Immature natural killer cell (primary cell): ENCODE measurements around the gene ACTR1A. TPM values are rescaled to one million over a fixed set of nuclear protein-coding genes. Genes with fewer than 3 reads are reported as not detected.

Experiments used
- DNase-seq, 3 donors: peaks; one replicate each; pipeline ENCODE4 v3.0.0; 2022; ENCODE audit warnings: mixed read lengths in 1 of 3
- H3K27ac Mint-ChIP-seq, 6 donors: one replicate each; pipeline ENCODE4 v1.8.0; 2020; ENCODE audit warnings: mixed read lengths in 6 of 6, mild to moderate bottlenecking in 5 of 6, inconsistent platforms in 4 of 6, moderate library complexity in 3 of 6
- H3K27me3 Mint-ChIP-seq, 3 donors: one replicate each; pipeline ENCODE4 v1.8.0; 2020 to 2021; ENCODE audit warnings: low read depth in 3 of 3, mild to moderate bottlenecking in 3 of 3, mixed read lengths in 3 of 3, moderate library complexity in 3 of 3, inconsistent platforms in 1 of 3
- H3K36me3 Mint-ChIP-seq, 3 donors: one replicate each; pipeline ENCODE4 v1.8.0; 2020; ENCODE audit warnings: mixed read lengths in 3 of 3, inconsistent platforms in 2 of 3, mild to moderate bottlenecking in 2 of 3
- H3K4me1 Mint-ChIP-seq, 2 donors: one replicate each; pipeline ENCODE4 v1.8.0; 2020; ENCODE audit warnings: inconsistent platforms in 2 of 2, mild to moderate bottlenecking in 2 of 2, mixed read lengths in 2 of 2, moderate library complexity in 1 of 2
- H3K4me3 Mint-ChIP-seq, 5 donors: one replicate each; pipeline ENCODE4 v1.8.0; 2020; ENCODE audit warnings: mild to moderate bottlenecking in 5 of 5, mixed read lengths in 5 of 5, inconsistent platforms in 3 of 5, moderate library complexity in 3 of 5
- H3K9me3 Mint-ChIP-seq, 6 donors: one replicate each; pipeline ENCODE4 v1.8.0; 2020; ENCODE audit warnings: mild to moderate bottlenecking in 6 of 6, mixed read lengths in 6 of 6, inconsistent platforms in 4 of 6, moderate library complexity in 3 of 6
- polyA plus RNA-seq, 3 donors: library from polyadenylated mRNA; unstranded; fragments of 300-500 nt; fragmentation: Illumina TruSeq; gene quantifications; one replicate each; pipeline ENCODE4 v1.2.3, GENCODE V29; 2021

ACTR1A gene
- polyA plus RNA-seq, 3 donors from 2014 or later: 91.6 to 125 (median 115) TPM

DNA sequence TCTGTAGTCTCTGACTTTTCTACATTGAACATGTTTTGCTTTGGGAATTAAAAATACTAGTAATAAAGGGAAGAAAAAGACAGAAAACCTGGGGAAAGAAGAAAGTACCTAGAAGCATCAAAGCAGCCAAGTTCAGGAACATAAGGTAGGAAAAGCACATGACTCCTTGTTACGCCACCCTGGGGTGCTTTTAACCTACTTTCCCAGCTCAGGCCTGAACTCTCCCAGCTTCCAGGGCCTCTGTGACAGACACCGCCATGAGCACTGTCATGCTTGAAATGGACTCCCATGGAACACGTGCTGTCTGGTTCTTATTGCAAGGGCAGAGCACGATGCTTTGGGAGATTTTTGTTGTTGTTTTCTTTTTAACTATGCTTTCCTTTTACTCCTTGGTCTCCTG, 11.4 kb downstream of the ACTR1A start:
- Mint-ChIP-seq H3K36me3 (peaks cover 5 to 18% (median 7%) of the 10 kb centered on the region in 3 donors), H3K9me3 (no peaks in the 10 kb centered on the region), H3K4me3 (no peak overlapping the region), H3K4me1 (peaks cover 25 to 31% of the 10 kb centered on the region in 2 donors), H3K27me3 (peaks cover 0 to 2% (median 0%) of the 10 kb centered on the region in 3 donors), H3K27ac (peak overlapping the region in 1 of 6 donors; percentile 77)
- DNase-seq: no peak

DNA sequence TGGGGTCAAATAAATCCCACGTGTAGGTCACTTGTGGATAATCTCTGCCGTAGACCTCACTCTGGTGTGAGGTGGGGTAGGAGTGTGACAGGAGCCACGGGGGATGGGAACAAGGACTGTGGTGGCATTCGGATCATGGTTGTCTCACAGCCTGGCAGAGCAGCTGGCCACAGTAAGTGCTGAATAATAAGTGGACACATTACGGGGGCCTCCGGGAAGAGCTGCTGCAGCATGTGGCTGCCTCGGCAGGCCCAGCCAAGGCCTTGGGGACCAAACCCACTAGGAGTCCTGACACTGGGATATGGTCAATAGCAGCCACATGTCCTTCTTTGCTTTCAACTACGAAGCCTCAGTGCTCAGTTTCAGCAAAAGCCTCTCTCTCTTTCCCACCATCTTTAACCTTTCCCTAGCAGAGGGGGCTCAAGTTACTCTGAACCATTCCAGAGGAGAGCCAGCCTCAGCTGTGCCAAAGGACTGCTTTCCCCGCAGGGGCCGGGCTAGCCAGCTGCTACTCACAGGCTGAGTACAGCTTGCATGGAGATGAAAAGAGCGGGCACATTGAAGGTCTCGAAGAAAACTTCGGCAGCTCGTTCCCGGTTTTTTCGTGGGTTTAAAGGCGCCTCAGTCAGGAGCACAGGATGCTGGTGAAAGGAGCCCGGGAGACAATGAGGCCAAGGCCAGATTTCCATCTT, 17.3 kb downstream of the ACTR1A start:
- no peaks in the 10 kb centered on the region for H3K9me3 Mint-ChIP-seq
- H3K4me3 Mint-ChIP-seq: no peak overlapping the region
- no peaks in the 10 kb centered on the region for H3K4me1 Mint-ChIP-seq
- H3K27me3 Mint-ChIP-seq: peaks cover 0 to 2% (median 0%) of the 10 kb centered on the region in 3 donors
- DNase-seq: no peak
- H3K27ac Mint-ChIP-seq: no peak overlapping the region
- H3K36me3 Mint-ChIP-seq: peaks cover 5 to 37% (median 24%) of the 10 kb centered on the region in 3 donors

DNA sequence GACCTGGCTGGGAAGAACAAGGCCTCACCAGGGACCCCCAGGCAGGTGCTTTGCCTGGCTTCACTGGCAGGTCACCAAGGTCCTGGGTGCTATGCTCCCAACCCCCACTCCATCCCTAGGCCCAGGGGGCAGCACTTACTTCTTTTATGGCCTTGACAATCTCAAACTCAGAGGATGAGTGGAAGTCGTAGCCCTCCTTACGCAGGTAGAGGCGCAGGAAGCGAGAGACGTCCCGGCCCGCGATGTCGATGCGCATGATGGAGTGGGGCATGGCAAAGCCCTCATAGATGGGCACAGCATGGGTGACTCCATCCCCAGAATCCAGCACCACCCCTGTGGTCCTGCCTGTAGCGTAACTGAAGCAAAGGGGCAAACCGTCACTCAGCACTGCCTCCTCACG, 18.5 kb downstream of the ACTR1A start:
- H3K9me3 Mint-ChIP-seq: no peaks in the 10 kb centered on the region
- H3K27ac Mint-ChIP-seq: peak overlapping the region in 1 of 6 donors; percentile 34
- H3K36me3 Mint-ChIP-seq: peaks cover 0 to 34% (median 24%) of the 10 kb centered on the region in 3 donors
- H3K27me3 Mint-ChIP-seq: peaks cover 0 to 2% (median 2%) of the 10 kb centered on the region in 3 donors
- no peak overlapping the region for H3K4me3 Mint-ChIP-seq
- DNase-seq: no peak
- peaks cover under 1 to 2% of the 10 kb centered on the region in 2 donors for H3K4me1 Mint-ChIP-seq

DNA sequence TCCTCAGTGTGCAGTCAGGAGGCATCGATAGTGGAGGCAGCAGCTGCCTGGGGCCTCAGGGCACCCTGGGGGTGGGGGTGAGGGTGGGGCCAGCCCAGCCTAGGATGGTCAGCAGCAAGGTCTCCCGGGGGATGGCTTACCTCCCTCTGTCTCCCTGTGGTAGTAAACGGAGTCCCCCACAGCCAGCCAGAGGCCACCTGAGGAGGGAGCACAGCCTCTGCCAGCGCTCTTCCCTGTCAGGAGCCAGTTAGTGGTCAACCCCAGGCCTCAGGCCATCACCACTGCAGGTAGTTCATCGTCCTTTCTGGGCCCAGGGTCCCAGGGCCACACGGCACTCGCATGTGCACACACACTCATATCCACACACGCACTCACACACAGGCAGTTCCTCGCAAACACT, 22.1 kb downstream of the ACTR1A start:
- DNase-seq: no peak
- Mint-ChIP-seq H3K4me1 (peaks cover 3 to 6% of the 10 kb centered on the region in 2 donors), H3K9me3 (no peaks in the 10 kb centered on the region), H3K4me3 (no peak overlapping the region), H3K27me3 (peaks cover 0 to 5% (median 0%) of the 10 kb centered on the region in 3 donors), H3K27ac (peak overlapping the region in 1 of 6 donors; percentile 23), H3K36me3 (peaks cover 0 to 21% (median 10%) of the 10 kb centered on the region in 3 donors)

DNA sequence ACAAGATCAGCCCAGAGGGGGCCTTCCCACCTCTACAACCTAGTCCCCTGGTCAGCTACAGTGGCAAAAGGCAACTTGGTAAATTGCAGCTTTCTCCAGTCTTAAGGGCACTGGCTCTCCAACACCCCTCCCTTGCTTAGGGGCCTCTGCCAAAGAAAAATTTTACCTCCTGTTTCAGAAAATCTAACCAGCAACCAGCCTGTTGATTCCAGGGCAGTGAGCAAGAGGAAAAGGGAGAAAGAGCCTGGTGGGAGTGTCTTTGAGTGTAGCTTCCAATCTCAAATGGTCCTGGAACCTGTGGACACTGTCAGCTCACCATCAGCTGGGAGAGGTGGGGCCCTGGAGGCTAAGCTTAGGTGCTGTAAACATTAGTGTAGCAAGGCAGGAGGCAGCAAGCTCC, 22.9 kb downstream of the ACTR1A start:
- Mint-ChIP-seq H3K27me3 (peaks cover 0 to 5% (median 0%) of the 10 kb centered on the region in 3 donors), H3K9me3 (no peaks in the 10 kb centered on the region), H3K27ac (peak overlapping the region in 5 of 6 donors; percentile 6 to 88 (median 62)), H3K36me3 (peaks cover 0 to 15% (median 9%) of the 10 kb centered on the region in 3 donors), H3K4me3 (no peak overlapping the region), H3K4me1 (peaks cover 3 to 6% of the 10 kb centered on the region in 2 donors)
- DNase-seq: no peak

DNA sequence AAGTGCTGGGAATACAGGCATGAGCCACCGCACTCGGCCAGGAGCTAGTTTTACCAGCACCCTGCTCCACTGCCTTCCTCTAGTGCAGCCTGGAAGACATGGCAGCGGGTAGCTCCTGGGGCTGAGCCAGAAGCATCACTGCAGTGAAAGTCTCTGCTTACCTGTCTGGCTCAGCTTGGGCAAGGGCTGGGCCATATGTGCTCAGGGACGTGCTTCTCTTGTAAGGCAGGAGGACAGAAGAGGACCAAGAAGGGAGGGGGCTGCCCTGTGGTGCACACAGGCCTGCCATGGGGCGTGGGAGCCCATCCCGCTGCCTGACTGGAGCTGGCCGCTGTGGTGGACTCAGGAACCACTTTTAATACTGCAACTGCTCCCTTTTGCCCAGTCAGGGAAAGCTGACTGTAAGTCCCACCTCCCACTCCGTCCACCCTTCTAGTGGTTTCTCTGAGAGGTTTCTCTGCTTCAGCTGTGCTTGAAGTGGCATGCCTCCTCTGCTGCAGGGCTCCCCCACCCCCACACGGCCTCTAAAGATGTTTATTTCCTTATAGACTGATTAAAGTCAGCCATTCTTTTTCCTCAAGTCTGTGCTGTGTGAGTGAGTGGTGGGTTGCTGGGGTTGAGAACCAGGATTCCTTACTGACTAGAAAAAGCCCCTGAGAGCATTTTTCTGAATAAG, 25.9 kb downstream of the ACTR1A start:
- H3K27ac Mint-ChIP-seq: peak overlapping the region in 3 of 6 donors; percentile 7 to 59 (median 32)
- H3K4me3 Mint-ChIP-seq: no peak overlapping the region
- peaks cover 6 to 7% of the 10 kb centered on the region in 2 donors for H3K4me1 Mint-ChIP-seq
- H3K36me3 Mint-ChIP-seq: peaks cover 0 to 2% (median 0%) of the 10 kb centered on the region in 3 donors
- DNase-seq: no peak
- H3K9me3 Mint-ChIP-seq: no peaks in the 10 kb centered on the region
- peaks cover 0 to 7% (median 0%) of the 10 kb centered on the region in 3 donors for H3K27me3 Mint-ChIP-seq

DNA sequence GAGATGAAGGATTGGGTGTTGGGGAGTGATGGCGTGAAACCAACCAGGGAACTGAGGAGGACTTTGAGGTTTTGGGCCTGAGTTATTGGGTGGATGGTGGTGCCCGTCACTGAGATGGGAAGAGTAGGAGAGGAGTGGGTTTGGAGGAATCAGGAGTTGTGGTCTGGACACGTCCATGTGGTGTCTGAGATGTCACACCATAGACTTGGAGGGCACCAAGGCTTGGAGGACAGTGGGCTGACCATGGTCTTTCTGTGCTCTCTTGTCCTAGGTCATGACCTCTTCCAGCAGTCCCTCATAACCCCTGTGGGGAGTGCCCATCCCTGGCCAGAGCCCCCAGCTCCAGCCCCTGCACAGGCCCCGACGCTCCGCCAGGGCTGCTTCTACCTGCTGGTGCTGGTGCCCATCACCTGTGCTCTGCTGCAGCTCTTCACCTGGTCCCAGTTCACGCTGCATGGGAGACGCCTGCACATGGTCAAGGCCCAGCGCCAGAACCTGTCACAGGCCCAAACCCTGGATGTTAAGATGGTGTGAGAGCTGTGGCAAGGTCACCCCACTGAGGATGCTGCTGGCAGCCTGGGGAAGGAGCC, 27.0 kb downstream of the ACTR1A start:
- no peaks in the 10 kb centered on the region for H3K9me3 Mint-ChIP-seq
- no peaks in the 10 kb centered on the region for H3K36me3 Mint-ChIP-seq
- DNase-seq: no peak
- peaks cover 6 to 7% of the 10 kb centered on the region in 2 donors for H3K4me1 Mint-ChIP-seq
- peaks cover 0 to 7% (median 0%) of the 10 kb centered on the region in 3 donors for H3K27me3 Mint-ChIP-seq
- H3K4me3 Mint-ChIP-seq: no peak overlapping the region
- H3K27ac Mint-ChIP-seq: peak overlapping the region in 2 of 6 donors; percentile 4 to 5

DNA sequence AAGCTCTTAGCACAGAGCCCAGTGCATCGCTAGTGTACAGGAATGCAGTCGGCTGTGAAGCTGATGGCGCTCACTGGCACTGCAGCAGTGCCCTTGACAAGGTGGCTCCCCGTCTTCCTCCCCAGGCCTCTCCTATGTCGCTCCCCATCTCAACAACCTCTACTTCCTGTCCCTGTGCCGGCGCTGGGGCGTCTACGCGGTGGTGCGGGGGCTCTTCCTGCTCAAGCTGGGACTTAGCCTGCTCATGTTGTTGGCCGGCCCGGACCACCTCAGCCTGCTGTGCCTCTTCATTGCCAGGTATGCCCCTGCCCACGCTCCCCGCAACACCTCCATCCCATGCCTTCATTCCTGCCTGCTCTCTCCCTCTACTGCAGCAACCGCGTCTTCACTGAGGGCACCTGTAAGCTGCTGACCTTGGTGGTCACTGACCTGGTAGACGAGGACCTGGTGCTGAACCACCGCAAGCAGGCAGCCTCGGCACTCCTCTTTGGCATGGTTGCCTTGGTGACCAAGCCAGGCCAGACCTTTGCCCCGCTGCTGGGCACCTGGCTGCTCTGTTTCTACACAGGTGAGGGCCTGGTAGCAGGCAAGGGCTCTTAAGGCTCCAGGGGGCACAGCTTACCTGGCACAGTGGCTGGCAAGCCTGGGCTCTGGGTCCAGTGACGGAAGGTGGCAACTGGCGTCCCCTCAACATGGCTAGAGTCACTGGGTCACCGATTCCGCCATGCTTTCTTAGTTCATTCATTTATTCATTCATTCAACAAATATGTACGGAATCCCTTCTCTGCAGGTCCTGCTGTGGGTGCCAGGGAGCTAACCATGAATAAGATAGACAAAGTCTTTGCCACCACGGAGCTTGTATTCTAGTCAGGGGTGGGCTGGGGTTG, 28.8 kb downstream of the ACTR1A start:
- no peaks in the 10 kb centered on the region for H3K9me3 Mint-ChIP-seq
- H3K4me3 Mint-ChIP-seq: no peak overlapping the region
- H3K4me1 Mint-ChIP-seq: peaks cover 0 to 4% of the 10 kb centered on the region in 2 donors
- peaks cover 0 to 2% (median 0%) of the 10 kb centered on the region in 3 donors for H3K27me3 Mint-ChIP-seq
- peak overlapping the region in 1 of 6 donors; percentile 37 for H3K27ac Mint-ChIP-seq
- no peak for DNase-seq
- peaks cover 0 to 5% (median 0%) of the 10 kb centered on the region in 3 donors for H3K36me3 Mint-ChIP-seq

DNA sequence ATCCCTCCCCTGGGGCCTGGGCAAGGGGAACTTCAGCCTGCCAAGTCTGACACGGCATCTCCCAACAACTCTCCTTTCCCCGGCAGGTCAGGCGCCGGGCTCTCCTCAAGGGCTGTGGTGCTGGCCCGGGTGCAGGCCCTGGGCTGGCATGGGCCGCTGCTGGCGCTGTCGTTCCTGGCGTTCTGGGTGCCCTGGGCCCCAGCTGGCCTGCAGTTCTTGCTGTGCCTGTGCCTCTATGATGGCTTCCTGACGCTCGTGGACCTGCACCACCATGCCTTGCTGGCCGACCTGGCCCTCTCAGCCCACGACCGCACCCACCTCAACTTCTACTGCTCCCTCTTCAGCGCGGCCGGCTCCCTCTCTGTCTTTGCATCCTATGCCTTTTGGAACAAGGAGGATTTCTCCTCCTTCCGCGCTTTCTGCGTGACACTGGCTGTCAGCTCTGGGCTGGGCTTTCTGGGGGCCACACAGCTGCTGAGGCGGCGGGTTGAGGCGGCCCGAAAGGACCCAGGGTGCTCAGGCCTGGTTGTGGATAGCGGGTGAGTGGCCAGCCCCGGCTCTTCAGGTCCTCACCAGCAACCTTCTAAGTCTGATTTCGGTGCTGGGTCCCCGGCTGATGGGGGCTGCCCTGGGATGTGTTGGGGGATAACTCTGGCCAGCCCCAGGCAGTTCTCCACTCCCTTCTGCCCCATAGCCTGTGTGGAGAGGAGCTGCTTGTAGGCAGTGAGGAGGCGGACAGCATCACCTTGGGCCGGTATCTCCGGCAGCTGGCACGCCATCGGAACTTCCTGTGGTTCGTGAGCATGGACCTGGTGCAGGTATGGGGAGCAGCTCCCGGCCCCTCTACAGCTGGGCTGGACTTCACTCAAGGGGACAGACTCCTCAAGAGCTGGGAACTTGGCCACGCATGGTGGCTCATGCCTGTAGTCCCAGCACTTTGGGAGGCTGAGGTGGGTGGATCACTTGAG, 31.6 kb downstream of the ACTR1A start:
- Mint-ChIP-seq H3K4me1 (peaks cover 0 to 4% of the 10 kb centered on the region in 2 donors), H3K9me3 (no peaks in the 10 kb centered on the region), H3K27me3 (peaks cover 0 to 5% (median 0%) of the 10 kb centered on the region in 3 donors), H3K27ac (no peak overlapping the region), H3K36me3 (peaks cover 0 to 5% (median 4%) of the 10 kb centered on the region in 3 donors), H3K4me3 (no peak overlapping the region)
- no peak for DNase-seq

DNA sequence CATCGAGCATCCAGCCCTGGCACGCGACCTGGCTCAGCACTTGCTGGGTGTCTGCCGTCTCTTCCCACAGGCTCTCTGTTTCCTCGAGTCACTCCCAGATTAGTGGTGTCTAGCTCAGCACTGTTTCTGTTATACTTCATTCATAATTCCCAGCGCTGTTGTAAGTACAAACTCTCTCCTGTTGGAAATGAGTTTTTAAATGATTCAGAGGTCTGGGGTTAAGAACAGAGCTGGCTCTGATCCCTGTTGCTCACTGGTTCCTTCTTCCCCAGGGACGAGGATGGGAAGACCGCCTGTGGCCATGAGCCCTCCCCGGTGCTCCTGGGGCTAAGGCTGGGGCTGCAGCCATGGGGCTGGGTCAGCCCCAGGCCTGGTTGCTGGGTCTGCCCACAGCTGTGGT, 33.8 kb downstream of the ACTR1A start:
- DNase-seq: no peak
- H3K9me3 Mint-ChIP-seq: no peaks in the 10 kb centered on the region
- peaks cover 2 to 5% (median 4%) of the 10 kb centered on the region in 3 donors for H3K36me3 Mint-ChIP-seq
- H3K4me1 Mint-ChIP-seq: peaks cover 0 to 1% of the 10 kb centered on the region in 2 donors
- H3K27me3 Mint-ChIP-seq: peaks cover 0 to 2% (median 0%) of the 10 kb centered on the region in 3 donors
- no peak overlapping the region for H3K4me3 Mint-ChIP-seq
- no peak overlapping the region for H3K27ac Mint-ChIP-seq

DNA sequence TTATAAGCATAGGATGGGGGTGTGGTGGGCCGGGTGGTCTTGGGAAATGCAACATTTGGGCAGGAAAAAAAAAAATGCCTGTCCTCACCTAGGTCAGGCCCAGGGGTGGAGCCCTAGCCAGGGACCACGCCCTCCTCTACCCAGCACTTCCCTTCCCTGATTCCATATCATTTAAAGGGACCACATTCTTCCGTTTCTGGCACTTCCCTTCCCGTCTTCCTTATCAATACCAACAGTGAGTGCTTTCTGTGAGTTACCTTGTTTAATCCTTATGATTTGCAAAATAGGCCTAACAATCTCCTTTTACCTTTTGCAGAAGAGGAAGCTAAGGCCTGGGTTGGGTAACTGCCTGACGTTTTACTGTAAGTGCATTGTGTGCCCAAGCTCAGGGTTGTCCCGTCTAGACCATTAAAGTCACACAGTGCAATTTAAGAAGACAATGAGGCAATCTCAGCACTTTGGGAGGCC, 34.5 kb downstream of the ACTR1A start:
- Mint-ChIP-seq H3K27me3 (peaks cover 0 to 2% (median 1%) of the 10 kb centered on the region in 3 donors), H3K27ac (no peak overlapping the region), H3K4me1 (peaks cover 0 to under 1% of the 10 kb centered on the region in 2 donors), H3K36me3 (peaks cover 4 to 5% (median 4%) of the 10 kb centered on the region in 3 donors), H3K9me3 (no peaks in the 10 kb centered on the region), H3K4me3 (no peak overlapping the region)
- no peak for DNase-seq

DNA sequence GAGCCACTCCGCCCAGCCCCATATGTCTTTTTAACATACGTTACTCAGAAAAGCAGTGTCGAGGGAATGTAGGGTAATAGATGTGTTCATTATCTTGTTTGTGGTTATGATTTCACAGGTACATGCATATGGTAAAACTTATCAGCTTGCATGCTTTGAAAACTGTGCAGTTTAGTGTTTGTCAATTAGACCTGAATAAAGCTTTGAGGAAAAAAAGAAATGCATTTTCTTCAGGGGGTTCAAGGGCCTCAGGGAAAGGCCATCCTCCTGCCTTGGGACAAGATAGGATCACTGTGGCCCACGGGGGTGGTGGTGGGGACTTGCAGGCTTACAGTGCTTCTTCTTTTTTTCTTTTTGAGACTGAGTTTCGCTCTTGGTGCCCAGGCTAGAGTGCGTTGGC, 35.2 kb downstream of the ACTR1A start:
- H3K27ac Mint-ChIP-seq: no peak overlapping the region
- peaks cover 0 to 5% (median 3%) of the 10 kb centered on the region in 3 donors for H3K27me3 Mint-ChIP-seq
- DNase-seq: no peak
- H3K4me3 Mint-ChIP-seq: no peak overlapping the region
- no peaks in the 10 kb centered on the region for H3K9me3 Mint-ChIP-seq
- peaks cover 5 to 7% of the 10 kb centered on the region in 2 donors for H3K4me1 Mint-ChIP-seq
- peaks cover 4 to 5% (median 4%) of the 10 kb centered on the region in 3 donors for H3K36me3 Mint-ChIP-seq
